ENCODE measurements around the gene ZNF497.
"Not testable (repeated sequence)": the region's sequence is repeated elsewhere in the genome, so short reads cannot be mapped to it uniquely, and the experiment has no call there.

Gene ZNF497

GRCh38 chr19:58317476-58318072 is 45.0 kb downstream of the ZNF497 start:
- in situ Hi-C loops (cut with MboI; ENCODE audit: low sequenced_read_pairs): no loop called here

GRCh38 chr19:58315580-58315979 is 47.0 kb downstream of the ZNF497 start:
- in situ Hi-C loops (cut with MboI; ENCODE audit: low sequenced_read_pairs): no loop called here

- in situ Hi-C loops (cut with MboI; ENCODE audit: low sequenced_read_pairs): no loop called here
These were observed 51.1 kb downstream of the ZNF497 start for GRCh38 chr19:58311345-58311865.

- in situ Hi-C loops (cut with MboI; ENCODE audit: low sequenced_read_pairs): not testable (repeated sequence)
These were observed 51.9 kb downstream of the ZNF497 start for GRCh38 chr19:58310685-58311084.

GRCh38 chr19:58307736-58308135 is 54.8 kb downstream of the ZNF497 start:
- in situ Hi-C loops (cut with MboI; ENCODE audit: low sequenced_read_pairs): no loop called here

GRCh38 chr19:58305932-58306323 is 56.6 kb downstream of the ZNF497 start:
- in situ Hi-C loops (cut with MboI; ENCODE audit: low sequenced_read_pairs): no loop called here

GRCh38 chr19:58305065-58305931 is 57.3 kb downstream of the ZNF497 start, which contains the start of gene ERVK3-1:
Gene ERVK3-1, plus strand, starts transcription at chr19:58305377. Its CDS starts 6,792 bp downstream, at chr19:58312169.
- in situ Hi-C loops (cut with MboI; ENCODE audit: low sequenced_read_pairs): no loop called here

GRCh38 chr19:58304748-58305064 is 57.8 kb downstream of the ZNF497 start:
- in situ Hi-C loops (cut with MboI; ENCODE audit: low sequenced_read_pairs): no loop called here

Measured in HL-60/S4 treated with retinoic acid at 250 ng/mL for 4 days and 3 days (cell line).